Measurements from ENCODE around the gene SAP30BP. TPM values are rescaled to one million over a fixed set of nuclear protein-coding genes. Genes with fewer than 3 reads are reported as not detected.
A peak's percentile ranks its signal among the peaks of the same experiment; 100 is the strongest.
"Not testable (repeated sequence)": the region's sequence is repeated elsewhere in the genome, so short reads cannot be mapped to it uniquely, and the experiment has no call there.

The SAP30BP gene
- total RNA-seq, 1 experiment from 2014 or later, result 162 TPM

DNA sequence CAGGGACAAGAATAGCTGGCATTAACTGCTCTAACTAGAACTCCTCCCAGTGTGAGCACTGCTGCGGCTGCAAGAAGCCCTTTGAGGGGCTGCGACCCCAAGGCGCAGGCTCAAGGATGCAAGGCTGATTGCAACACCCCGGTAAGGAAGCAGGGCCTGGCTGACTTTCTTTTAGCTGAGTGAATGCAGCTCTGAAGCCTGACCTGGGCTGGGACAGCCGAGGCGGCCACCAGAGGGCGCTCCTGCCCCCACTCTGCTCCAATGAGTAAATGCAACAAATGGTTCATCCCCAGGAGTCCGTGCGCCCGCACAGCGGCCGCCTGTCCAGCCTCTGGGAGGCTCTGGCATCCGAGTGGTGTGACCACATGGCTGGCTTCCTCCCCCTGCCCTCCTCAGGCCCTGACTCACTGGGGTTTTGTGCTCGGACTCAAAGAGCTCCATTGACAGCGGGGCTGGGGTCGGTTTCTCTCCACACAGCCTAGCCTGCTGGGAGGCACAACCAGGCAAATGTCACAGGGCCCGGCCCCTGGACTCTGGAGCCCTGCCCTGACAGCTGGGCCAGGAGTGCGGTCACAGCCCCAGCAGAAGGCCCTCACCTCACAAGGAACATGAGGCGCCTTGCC, 34.2 kb upstream of the SAP30BP start, which contains the start of gene SMIM5:
TSS of gene SMIM5 (plus strand) at position 572 of the 623 bp plus-strand sequence. CDS start 6,768 bp downstream, outside the sequence.
- in situ Hi-C loops (cut with HindIII; ENCODE audit: low sequenced_read_pairs), result no loop called here
- DNase-seq (ENCODE audit: low spot score), result peak; percentile 92

- peak; percentile 69 for DNase-seq (ENCODE audit: low spot score)
- in situ Hi-C loops (cut with HindIII; ENCODE audit: low sequenced_read_pairs), result no loop called here
Measured at GRCh38 chr17:75633486-75634375, 33.4 kb upstream of the SAP30BP start.

GRCh38 chr17:75634376-75634740, 32.8 kb upstream of the SAP30BP start:
- in situ Hi-C loops (cut with HindIII; ENCODE audit: low sequenced_read_pairs), result no loop called here
- no peak for DNase-seq (ENCODE audit: low spot score)

GRCh38 chr17:75634754-75635609, 32.2 kb upstream of the SAP30BP start:
- in situ Hi-C loops (cut with HindIII; ENCODE audit: low sequenced_read_pairs), result no loop called here
- peak; percentile 43 for DNase-seq (ENCODE audit: low spot score)

DNA sequence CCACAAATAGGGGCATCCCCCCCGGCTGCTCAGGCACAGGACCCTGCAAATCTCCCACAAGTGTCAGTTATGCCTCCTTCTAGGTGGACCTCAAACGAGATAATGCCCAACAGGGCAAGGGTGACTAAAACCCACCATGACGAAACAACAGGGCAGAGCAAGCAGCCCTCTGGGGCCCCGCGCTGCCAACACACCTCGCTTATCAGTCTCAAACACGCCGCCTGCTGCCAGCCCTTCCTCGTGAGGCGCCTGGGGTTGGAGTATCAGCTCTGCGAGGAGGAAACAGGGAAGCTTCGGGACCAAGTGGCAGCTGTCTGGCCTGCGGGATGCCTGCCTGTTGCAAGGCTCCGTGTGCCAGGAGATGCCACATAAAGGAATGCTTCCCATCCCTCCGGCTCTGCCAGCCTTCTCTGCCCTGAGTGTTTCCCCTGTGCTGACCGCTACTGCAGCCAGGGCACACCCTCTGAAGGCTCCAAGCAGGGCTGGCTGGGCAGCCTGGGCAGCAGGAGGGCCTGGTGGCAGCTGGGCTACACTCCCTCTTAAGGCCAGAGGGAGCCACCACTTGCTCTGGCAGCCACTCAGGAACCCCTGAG, 31.4 kb upstream of the SAP30BP start:
- in situ Hi-C loops (cut with HindIII; ENCODE audit: low sequenced_read_pairs), result no loop called here
- DNase-seq (ENCODE audit: low spot score), result peak; percentile 97

GRCh38 chr17:75636381-75637142, 30.6 kb upstream of the SAP30BP start:
- DNase-seq (ENCODE audit: low spot score), result no peak
- in situ Hi-C loops (cut with HindIII; ENCODE audit: low sequenced_read_pairs), result no loop called here

DNA sequence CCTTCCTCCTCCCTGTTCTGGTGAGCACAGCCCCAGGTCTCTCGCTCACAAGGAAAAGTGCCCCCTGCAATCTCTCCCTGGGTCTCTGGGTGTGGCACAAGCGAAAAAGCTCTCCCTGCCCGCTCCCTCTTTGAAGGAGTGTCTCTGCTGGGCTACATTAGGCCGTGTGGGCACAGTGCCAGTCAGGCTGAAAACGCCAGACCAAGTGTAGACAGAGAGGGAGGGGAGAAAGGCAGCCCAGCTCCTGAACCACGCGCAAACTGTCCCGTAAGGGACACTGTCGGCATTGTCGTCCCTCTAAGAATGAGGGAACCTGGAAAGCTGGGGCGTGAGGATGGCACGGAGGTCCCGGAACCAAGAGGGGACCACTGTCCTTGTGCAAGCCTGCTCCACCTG, 30.0 kb upstream of the SAP30BP start:
- in situ Hi-C loops (cut with HindIII; ENCODE audit: low sequenced_read_pairs), result no loop called here
- DNase-seq (ENCODE audit: low spot score), result peak; percentile 43

DNA sequence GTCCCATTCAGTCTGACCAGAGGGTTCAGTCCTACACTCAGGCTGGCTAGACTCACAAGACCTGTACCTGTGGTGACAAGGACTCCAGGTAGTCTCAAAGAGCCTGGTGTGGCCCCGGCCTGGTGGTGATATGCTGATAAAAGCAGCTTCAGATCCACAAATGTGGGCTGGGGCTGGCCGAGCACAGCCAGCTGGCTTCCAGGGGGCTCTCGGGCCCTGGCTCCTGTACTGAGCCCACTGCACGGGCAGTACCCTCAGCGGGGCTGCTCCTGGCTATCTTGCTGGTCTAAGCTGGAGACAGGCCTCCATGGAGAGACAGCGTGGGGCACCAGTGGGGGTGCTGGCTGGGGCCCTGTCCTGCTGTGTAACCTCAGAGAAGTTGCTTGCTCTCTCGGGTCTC, 29.6 kb upstream of the SAP30BP start:
- in situ Hi-C loops (cut with HindIII; ENCODE audit: low sequenced_read_pairs), result no loop called here
- DNase-seq (ENCODE audit: low spot score), result no peak

GRCh38 chr17:75638039-75638438, 29.1 kb upstream of the SAP30BP start:
- DNase-seq (ENCODE audit: low spot score); in situ Hi-C loops (cut with HindIII; ENCODE audit: low sequenced_read_pairs): not testable (repeated sequence)

DNA sequence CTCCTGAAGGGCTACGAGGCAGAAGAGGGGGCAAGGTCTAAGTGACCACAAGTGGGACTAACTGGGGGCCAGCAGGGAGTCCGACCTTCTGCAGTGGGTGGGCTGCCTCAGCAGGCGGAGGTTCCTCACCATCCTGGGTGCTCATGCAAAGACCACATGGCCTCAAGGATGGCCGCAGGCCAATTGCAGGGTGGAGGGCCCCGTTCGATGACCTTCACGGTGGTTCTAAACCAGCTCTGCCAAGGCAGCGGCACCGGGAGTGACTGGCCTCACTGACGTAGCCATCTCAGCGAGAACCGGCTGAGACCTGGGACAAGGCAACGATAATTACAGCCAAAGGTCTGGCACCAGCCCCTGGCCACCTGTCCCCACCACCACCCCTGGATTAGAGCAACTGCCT, 28.2 kb upstream of the SAP30BP start:
- in situ Hi-C loops (cut with HindIII; ENCODE audit: low sequenced_read_pairs), result no loop called here
- DNase-seq (ENCODE audit: low spot score), result no peak

DNA sequence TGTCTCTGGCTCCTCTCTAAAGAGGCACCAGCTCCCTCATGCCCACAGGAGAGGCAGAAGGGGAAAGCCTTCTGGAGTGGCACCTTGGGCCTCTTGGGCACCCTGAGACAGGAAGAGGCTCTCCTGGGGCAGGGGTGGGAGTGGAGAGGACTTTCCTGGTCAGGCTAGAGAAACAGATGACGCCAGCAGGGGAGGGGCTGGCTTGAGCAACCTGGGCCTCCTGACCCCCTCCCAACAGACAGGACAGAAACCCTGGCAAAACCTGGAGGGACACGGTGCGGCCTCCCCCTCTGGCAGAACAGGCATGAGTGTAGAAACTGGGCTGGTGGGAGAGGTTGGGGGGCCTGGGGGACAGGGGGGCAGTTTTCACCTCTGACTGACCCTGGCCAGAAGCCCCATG, 27.8 kb upstream of the SAP30BP start:
- DNase-seq (ENCODE audit: low spot score), result no peak
- in situ Hi-C loops (cut with HindIII; ENCODE audit: low sequenced_read_pairs), result no loop called here

DNA sequence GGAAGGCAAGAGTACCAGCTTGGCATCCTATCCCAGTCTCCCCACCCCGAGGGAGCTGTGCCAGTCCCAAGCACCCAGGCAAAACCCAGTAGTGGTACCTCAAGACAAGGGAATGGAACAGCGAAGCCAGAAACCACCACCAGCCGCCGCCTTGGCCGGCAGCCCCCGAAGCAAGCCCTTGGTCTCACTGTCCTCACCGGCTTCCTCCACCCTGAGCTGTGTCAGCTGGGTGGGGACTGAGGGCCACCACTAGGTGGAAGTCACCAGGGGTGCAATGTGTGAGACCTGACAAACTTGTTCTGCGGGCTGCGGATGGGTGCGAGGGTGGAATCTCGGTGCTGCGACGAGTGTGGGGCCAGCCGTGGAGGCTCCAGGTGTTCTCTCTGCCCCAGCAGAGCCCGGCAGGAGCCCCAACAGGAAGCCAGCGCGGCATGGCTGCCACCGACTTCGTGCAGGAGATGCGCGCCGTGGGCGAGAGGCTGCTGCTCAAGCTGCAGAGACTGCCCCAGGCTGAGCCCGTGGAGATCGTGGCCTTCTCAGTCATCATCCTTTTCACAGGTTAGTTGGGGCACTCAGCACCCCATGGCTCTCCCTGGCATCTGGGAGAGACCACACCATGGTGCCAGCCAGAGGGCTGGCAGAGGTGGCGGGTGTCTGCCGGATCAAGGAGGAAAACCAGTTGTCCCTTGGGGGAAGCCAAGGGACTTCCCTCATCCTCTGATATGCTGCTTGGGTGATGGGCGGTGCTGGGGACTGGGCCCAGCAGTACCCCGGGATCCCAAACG, 27.2 kb upstream of the SAP30BP start:
- in situ Hi-C loops (cut with HindIII; ENCODE audit: low sequenced_read_pairs), result no loop called here
- DNase-seq (ENCODE audit: low spot score), result no peak

GRCh38 chr17:75640556-75641119, 26.5 kb upstream of the SAP30BP start:
- no peak for DNase-seq (ENCODE audit: low spot score)
- in situ Hi-C loops (cut with HindIII; ENCODE audit: low sequenced_read_pairs), result no loop called here

DNA sequence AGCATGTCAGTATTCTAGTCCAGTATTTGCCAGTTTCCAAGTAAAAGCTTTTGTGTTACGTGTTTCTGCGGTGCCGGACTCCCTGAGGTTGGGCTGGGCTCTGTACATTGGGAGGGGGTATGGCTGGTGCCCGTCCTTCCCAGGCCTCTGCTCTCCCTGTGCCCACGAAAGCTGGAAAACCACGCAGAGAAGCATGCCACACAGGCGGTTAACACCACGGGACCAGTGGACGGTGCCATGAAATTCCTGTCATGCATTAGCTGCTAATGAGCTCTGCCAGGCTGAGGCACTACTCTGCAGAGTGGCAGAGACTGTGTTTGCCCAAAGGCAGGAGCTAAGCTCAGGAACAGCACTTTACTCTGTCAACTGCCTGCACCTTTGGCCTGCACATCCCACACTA, 25.8 kb upstream of the SAP30BP start:
- no peak for DNase-seq (ENCODE audit: low spot score)
- in situ Hi-C loops (cut with HindIII; ENCODE audit: low sequenced_read_pairs), result no loop called here

DNA sequence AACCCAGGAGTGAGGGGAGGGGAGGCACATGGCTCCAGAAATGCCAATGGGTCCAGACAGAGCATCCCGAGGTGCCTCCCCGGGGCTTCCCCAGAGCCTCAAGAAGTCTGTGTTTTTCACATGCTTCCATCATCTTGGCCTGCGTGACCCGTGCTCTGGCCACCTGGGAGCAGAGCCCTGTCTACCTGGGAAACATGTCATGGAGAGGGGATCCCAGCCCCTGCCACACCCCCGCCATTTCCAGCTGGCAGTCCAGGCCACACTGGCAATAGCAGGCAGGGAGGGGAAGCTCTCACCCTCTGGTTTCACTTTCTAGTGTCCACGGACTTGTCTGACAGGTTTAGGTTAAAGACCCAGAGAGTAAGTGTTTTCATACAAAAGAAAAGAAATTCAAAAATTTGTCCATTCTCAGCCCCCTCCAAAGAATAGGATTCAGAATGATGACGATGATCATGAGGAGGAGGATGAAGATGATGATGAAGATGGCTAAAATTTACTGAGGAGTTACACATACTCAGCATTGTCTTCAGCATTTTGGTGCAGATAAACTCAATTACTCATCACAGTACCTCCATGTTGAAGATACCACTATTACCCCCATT, 24.9 kb upstream of the SAP30BP start:
- in situ Hi-C loops (cut with HindIII; ENCODE audit: low sequenced_read_pairs), result no loop called here
- DNase-seq (ENCODE audit: low spot score), result no peak

GRCh38 chr17:75642784-75643642, 24.1 kb upstream of the SAP30BP start:
- DNase-seq (ENCODE audit: low spot score), result peak; percentile 52
- in situ Hi-C loops (cut with HindIII; ENCODE audit: low sequenced_read_pairs), result no loop called here

All from G401 (cell line).